ENCODE results near the gene CACNA1D. TPM values are rescaled to one million over a fixed set of nuclear protein-coding genes. Genes with fewer than 3 reads are reported as not detected.

Gene CACNA1D
- total and polyA plus RNA-seq, 9 of the 15 experiments (the other 6 are each of a cell fraction or from before 2014, with no cell fraction given), result 0.29 TPM; not detected in 8

DNA sequence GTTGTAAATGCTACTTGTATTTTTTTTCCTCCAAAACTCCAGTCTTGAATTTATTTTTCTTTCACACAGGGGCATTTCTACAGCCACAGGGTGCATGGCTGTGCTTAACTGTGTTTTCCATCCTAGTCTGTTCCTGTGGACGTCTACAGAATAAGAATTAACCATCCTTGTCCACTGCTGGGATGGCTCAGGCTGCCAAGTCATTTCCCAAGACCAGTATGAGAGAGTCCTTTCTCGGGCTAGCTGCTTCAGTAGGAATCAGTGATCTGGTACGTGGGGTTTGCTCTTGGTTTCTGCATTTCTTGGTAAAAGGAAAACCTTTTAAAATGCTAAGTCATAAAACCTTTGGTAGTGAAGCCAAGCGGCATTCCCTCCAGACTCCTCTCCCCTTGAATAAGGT is 322.0 kb downstream of the CACNA1D start:
- no peak for TF ChIP-seq PHF21A (IDR thresholded peaks at IDR 0.05; ENCODE audit: borderline replicate concordance, low read depth)
- no peak for TF ChIP-seq POLR3A (IDR thresholded peaks at IDR 0.05; ENCODE audit: borderline replicate concordance, extremely low read depth, insufficient read depth, insufficient read length)
- no peak for TF ChIP-seq ZKSCAN3 (CRISPR knock-in tag; IDR thresholded peaks at IDR 0.05)
- no peak for TF ChIP-seq JUNB (CRISPR knock-in tag; conservative IDR thresholded peaks at IDR 0.05)
- no peak for TF ChIP-seq ELF1 (tag; IDR thresholded peaks at IDR 0.05)
- POLR2A ChIA-PET, result no interaction called here
- in situ Hi-C loops (cut with MboI), result no loop called here

DNA sequence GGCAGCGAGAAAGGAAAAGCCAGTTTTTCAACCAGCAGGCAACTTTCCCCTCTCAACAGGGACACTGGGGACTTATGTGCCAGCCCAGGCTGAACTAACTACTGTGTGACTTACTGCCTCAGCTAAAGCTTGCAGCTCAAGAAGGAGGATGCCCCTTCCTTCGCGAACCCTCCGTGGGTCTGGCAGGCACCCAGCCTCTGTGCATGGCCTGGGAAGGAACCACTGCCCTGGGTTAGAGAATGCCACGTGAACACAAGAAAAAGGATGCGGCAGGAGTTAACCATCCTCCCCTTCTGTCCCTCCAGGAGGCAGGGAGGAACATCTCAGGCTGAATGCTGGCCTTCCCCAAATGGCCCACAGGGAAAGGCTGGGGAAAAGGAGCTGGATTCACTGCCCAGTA is 322.8 kb downstream of the CACNA1D start:
- Histone ChIP-seq H3K4me2 (ENCODE audit: insufficient read depth, low read length) (no peak overlapping the region), H3K4me1 (replicated peaks in 1 of 2; ENCODE audit: control insufficient read depth in 2 of 2, insufficient read depth in 2 of 2, low read length in 2 of 2) (no peaks in the 10 kb centered on the region), H3K27ac (ENCODE audit: extremely low read depth, low read depth, low read length) (no peak overlapping the region), H3K9ac (ENCODE audit: insufficient read depth in 1 of 2, low read depth in 2 of 2, low read length in 2 of 2) (no peak overlapping the region), H3K27me3 (ENCODE audit: control insufficient read depth in 2 of 2, insufficient read depth in 2 of 2, low read length in 2 of 2) (peaks cover 3 to 50% of the 10 kb centered on the region in 2 experiments; a peak in 3 of 5 replicates), H3K9me3 (replicated peaks; ENCODE audit: control insufficient read depth, insufficient read depth, low read depth, low read length) (no peaks in the 10 kb centered on the region), H4K20me1 (replicated peaks; ENCODE audit: control insufficient read depth, insufficient read depth, low read length) (no peaks in the 10 kb centered on the region; the same call in 1 of the 2 replicates), H3K4me3 (no peak overlapping the region), H3K79me2 (ENCODE audit: control insufficient read depth, insufficient read depth, low read length) (no peaks in the 10 kb centered on the region), H3K9me1 (ENCODE audit: control insufficient read depth, insufficient read depth, low read length) (no peaks in the 10 kb centered on the region), H3K36me3 (ENCODE audit: control insufficient read depth, insufficient read depth, low read length) (no peaks in the 10 kb centered on the region), H2AFZ (ENCODE audit: low read depth, low read length) (no peak overlapping the region)
- ChIA-PET POLR2A (interaction anchor here (1.0 kb wide), 1 partner anchor 35 kb away, joined by 7 read pairs; no protein-coding TSS in a partner anchor), CTCF (ENCODE audit: low intra/inter-chr PET ratio) (no interaction called here)
- BruUV-seq (replicated peaks), result no TSS peak
- no CpG with 5 or more reads among the region's 6 CpGs for WGBS (ENCODE audit: insufficient coverage, low coverage, missing lambda C conversion rate)
- no peak for FAIRE-seq
- ATAC-seq, result no peak
- in situ Hi-C loops (cut with MboI) (no loop called here), intact Hi-C loops (cut with micrococcal nuclease) (no loop called here)
- DNase-seq (ENCODE audit: extremely low read depth in 1 of 4, low spot score in 3 of 4), result no peak
- TF ChIP-seq PCBP1 (IDR thresholded peaks at IDR 0.05; ENCODE audit: low read depth, low read length, poor library complexity, severe bottlenecking) (no peak), TAF7 (tag; IDR thresholded peaks at IDR 0.05) (no peak), SREBF1 (IDR thresholded peaks at IDR 0.05; ENCODE audit: borderline replicate concordance, low read depth, low read length) (no peak), CBFB (CRISPR knock-in tag; IDR thresholded peaks at IDR 0.05) (no peak), MTA1 (IDR thresholded peaks at IDR 0.05; ENCODE audit: borderline replicate concordance) (no peak), MTF1 (CRISPR knock-in tag; IDR thresholded peaks at IDR 0.05; ENCODE audit: borderline replicate concordance) (no peak), TAF1 (IDR thresholded peaks at IDR 0.05; ENCODE audit: control insufficient read depth, extremely low read depth, insufficient read depth, low read length, severe bottlenecking) (no peak), KLF16 (IDR thresholded peaks at IDR 0.05) (no peak), NFE2 (IDR thresholded peaks at IDR 0.05; ENCODE audit: low read depth) (no peak), GTF2A2 (tag; IDR thresholded peaks at IDR 0.05) (no peak)
- TF ChIP-seq, protein P1, sequence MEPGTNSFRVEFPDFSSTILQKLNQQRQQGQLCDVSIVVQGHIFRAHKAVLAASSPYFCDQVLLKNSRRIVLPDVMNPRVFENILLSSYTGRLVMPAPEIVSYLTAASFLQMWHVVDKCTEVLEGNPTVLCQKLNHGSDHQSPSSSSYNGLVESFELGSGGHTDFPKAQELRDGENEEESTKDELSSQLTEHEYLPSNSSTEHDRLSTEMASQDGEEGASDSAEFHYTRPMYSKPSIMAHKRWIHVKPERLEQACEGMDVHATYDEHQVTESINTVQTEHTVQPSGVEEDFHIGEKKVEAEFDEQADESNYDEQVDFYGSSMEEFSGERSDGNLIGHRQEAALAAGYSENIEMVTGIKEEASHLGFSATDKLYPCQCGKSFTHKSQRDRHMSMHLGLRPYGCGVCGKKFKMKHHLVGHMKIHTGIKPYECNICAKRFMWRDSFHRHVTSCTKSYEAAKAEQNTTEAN (CRISPR knock-in tag; IDR thresholded peaks at IDR 0.05), result no peak

More for the DNA sequence above, 322.0 kb downstream of the CACNA1D start:
- DNase-seq (ENCODE audit: extremely low read depth in 1 of 4, low spot score in 3 of 4) (no peak), ATAC-seq (no peak), FAIRE-seq (no peak)
- Histone ChIP-seq H3K36me3 (ENCODE audit: control insufficient read depth, insufficient read depth, low read length) (no peaks in the 10 kb centered on the region), H3K4me1 (replicated peaks in 1 of 2; ENCODE audit: control insufficient read depth in 2 of 2, insufficient read depth in 2 of 2, low read length in 2 of 2) (no peaks in the 10 kb centered on the region), H3K4me3 (no peak overlapping the region), H3K9ac (ENCODE audit: insufficient read depth in 1 of 2, low read depth in 2 of 2, low read length in 2 of 2) (no peak overlapping the region), H3K27ac (ENCODE audit: extremely low read depth, low read depth, low read length) (no peak overlapping the region), H3K9me1 (ENCODE audit: control insufficient read depth, insufficient read depth, low read length) (no peaks in the 10 kb centered on the region), H2AFZ (ENCODE audit: low read depth, low read length) (no peak overlapping the region), H3K79me2 (ENCODE audit: control insufficient read depth, insufficient read depth, low read length) (no peaks in the 10 kb centered on the region), H4K20me1 (replicated peaks; ENCODE audit: control insufficient read depth, insufficient read depth, low read length) (no peaks in the 10 kb centered on the region; the same call in 1 of the 2 replicates), H3K27me3 (ENCODE audit: control insufficient read depth in 2 of 2, insufficient read depth in 2 of 2, low read length in 2 of 2) (peaks cover 3 to 56% of the 10 kb centered on the region in 2 experiments; a peak in 3 of 5 replicates), H3K9me3 (replicated peaks; ENCODE audit: control insufficient read depth, insufficient read depth, low read depth, low read length) (no peaks in the 10 kb centered on the region), H3K4me2 (ENCODE audit: insufficient read depth, low read length) (no peak overlapping the region)
- CTCF ChIA-PET (ENCODE audit: low intra/inter-chr PET ratio), result no interaction called here
- intact Hi-C loops (cut with micrococcal nuclease), result no loop called here
- no TSS peak for BruUV-seq (replicated peaks)
- WGBS (ENCODE audit: insufficient coverage, low coverage, missing lambda C conversion rate), result 12% methylated on average over 3 of the region's 4 CpGs

All from K562 (cell line).